H9 (cell line): ENCODE results near the gene STK25. TPM values are rescaled to one million over a fixed set of nuclear protein-coding genes. Genes with fewer than 3 reads are reported as not detected.

ENCODE experiments used
- DNase-seq: peaks from one replicate; pipeline ENCODE4 v3.0.0-alpha.2; 2017
- H2AFZ ChIP-seq: one replicate; pipeline ENCODE4 v1.6.1; 2013; ENCODE audit warnings: mild to moderate bottlenecking, low read length, control low read depth, moderate library complexity
- H2AK5ac ChIP-seq: 2 replicates; pipeline ENCODE4 v1.6.1; 2013; ENCODE audit warnings: low read length, control low read depth, mixed read lengths; ENCODE audit not compliant: insufficient read length
- H2BK120ac ChIP-seq: one replicate; pipeline ENCODE4 v1.6.1; 2013; ENCODE audit warnings: low read depth, mild to moderate bottlenecking, low read length, control low read depth, inconsistent platforms; ENCODE audit not compliant: poor library complexity, severe bottlenecking
- H2BK12ac ChIP-seq: 2 replicates; pipeline ENCODE4 v1.6.1; 2013; ENCODE audit warnings: low read length, control low read depth, mixed read lengths, low read depth; ENCODE audit not compliant: insufficient read length
- H2BK15ac ChIP-seq: 2 replicates; pipeline ENCODE4 v1.6.1; 2013; ENCODE audit warnings: low read depth, low read length, control low read depth
- H2BK20ac ChIP-seq: one replicate; pipeline ENCODE4 v1.6.1; 2013; ENCODE audit warnings: low read depth, mild to moderate bottlenecking, low read length, control low read depth, inconsistent platforms; ENCODE audit not compliant: poor library complexity, severe bottlenecking
- H2BK5ac ChIP-seq: 2 replicates; pipeline ENCODE4 v1.6.1; 2013; ENCODE audit warnings: low read length, control low read depth, mixed read lengths; ENCODE audit not compliant: insufficient read length
- H3K14ac ChIP-seq: 2 replicates; pipeline ENCODE4 v1.6.1; 2013; ENCODE audit warnings: low read length, control low read depth; ENCODE audit not compliant: insufficient read depth
- H3K18ac ChIP-seq: 2 replicates; pipeline ENCODE4 v1.6.1; 2013; ENCODE audit warnings: low read depth, mild to moderate bottlenecking, mixed read lengths, low read length, control low read depth; ENCODE audit not compliant: insufficient read length
- H3K23ac ChIP-seq: 2 replicates; pipeline ENCODE4 v1.6.1; 2013; ENCODE audit warnings: low read length, control low read depth, mixed read lengths, low read depth; ENCODE audit not compliant: insufficient read length
- H3K23me2 ChIP-seq: 2 replicates; pipeline ENCODE4 v1.6.1; 2013; ENCODE audit warnings: low read depth, mild to moderate bottlenecking, mixed read lengths, low read length, control low read depth; ENCODE audit not compliant: insufficient read length, poor library complexity, severe bottlenecking
- H3K27ac ChIP-seq: 2 replicates; pipeline ENCODE4 v1.5.1; 2013; ENCODE audit warnings: low read length, control low read depth, mixed read lengths, low read depth; ENCODE audit not compliant: insufficient read length
- H3K27me3 ChIP-seq: 2 replicates; pipeline ENCODE4 v1.6.1; 2013; ENCODE audit warnings: low read length, control low read depth, inconsistent platforms; ENCODE audit not compliant: insufficient read depth
- H3K4ac ChIP-seq: 2 replicates; pipeline ENCODE4 v1.6.1; 2013; ENCODE audit warnings: low read depth, mild to moderate bottlenecking, control low read depth, inconsistent platforms, low read length, moderate library complexity
- H3K4me1 ChIP-seq: 2 replicates; pipeline ENCODE4 v1.6.1; 2013; ENCODE audit warnings: low read length, control low read depth, inconsistent platforms; ENCODE audit not compliant: insufficient read depth
- H3K4me2 ChIP-seq: 2 replicates; pipeline ENCODE4 v1.6.1; 2013; ENCODE audit warnings: low read length, control low read depth, mixed read lengths; ENCODE audit not compliant: insufficient read length, insufficient read depth
- H3K56ac ChIP-seq: 2 replicates; pipeline ENCODE4 v1.6.1; 2013; ENCODE audit warnings: low read depth, mild to moderate bottlenecking, mixed read lengths, low read length, control low read depth; ENCODE audit not compliant: insufficient read length
- H3K79me1 ChIP-seq: 2 replicates; pipeline ENCODE4 v1.6.1; 2013; ENCODE audit warnings: low read depth, mild to moderate bottlenecking, moderate library complexity, low read length, control low read depth, inconsistent platforms; ENCODE audit not compliant: insufficient read depth, poor library complexity, severe bottlenecking
- H3K79me2 ChIP-seq: 2 replicates; pipeline ENCODE4 v1.6.1; 2013; ENCODE audit warnings: low read length, control low read depth, inconsistent platforms; ENCODE audit not compliant: insufficient read depth
- H3K9ac ChIP-seq: 2 replicates; pipeline ENCODE4 v1.6.1; 2013; ENCODE audit warnings: low read length, control low read depth, mixed read lengths; ENCODE audit not compliant: insufficient read length; ENCODE audit errors: extremely low read depth
- H3K9me3 ChIP-seq: one replicate; pipeline ENCODE4 v1.6.1; 2013; ENCODE audit warnings: low read depth, low read length, inconsistent platforms; ENCODE audit not compliant: control insufficient read depth
- H3T11ph ChIP-seq: one replicate; pipeline ENCODE4 v1.6.1; 2013; ENCODE audit warnings: mild to moderate bottlenecking, low read length, control low read depth, inconsistent platforms
- H4K20me1 ChIP-seq: one replicate; pipeline ENCODE4 v1.6.1; 2013; ENCODE audit not compliant: control insufficient read depth, insufficient read length, insufficient read depth
- H4K5ac ChIP-seq: 2 replicates; pipeline ENCODE4 v1.6.1; 2013; ENCODE audit warnings: low read depth, mild to moderate bottlenecking, mixed read lengths, low read length, control low read depth; ENCODE audit not compliant: insufficient read length
- H4K8ac ChIP-seq: replicated peaks from 2 replicates; pipeline ENCODE4 v1.6.1; 2013; ENCODE audit warnings: low read length, control low read depth, mixed read lengths, low read depth; ENCODE audit not compliant: insufficient read length
- H4K91ac ChIP-seq: 2 replicates; pipeline ENCODE4 v1.6.1; 2013; ENCODE audit warnings: low read depth, mild to moderate bottlenecking, moderate library complexity, mixed read lengths, low read length, control low read depth; ENCODE audit not compliant: insufficient read length
- H3K27ac Mint-ChIP-seq, 3 experiments: 2 replicates in 2 of 3; 3 replicates in 1 of 3; pipeline ENCODE4 v1.8.0; 2020 to 2021; ENCODE audit warnings: mixed read lengths in 3 of 3, mild to moderate bottlenecking in 1 of 3, moderate library complexity in 1 of 3
- H3K27me3 Mint-ChIP-seq: 2 replicates; pipeline ENCODE4 v1.8.0; 2021; ENCODE audit warnings: low read depth, mild to moderate bottlenecking, moderate library complexity, mixed read lengths
- H3K36me3 Mint-ChIP-seq, 3 experiments: 2 replicates in 2 of 3; 3 replicates in 1 of 3; pipeline ENCODE4 v1.8.0; 2020 to 2021; ENCODE audit warnings: low read depth in 3 of 3, mixed read lengths in 3 of 3; ENCODE audit not compliant: insufficient read depth in 1 of 3
- H3K4me1 Mint-ChIP-seq, 2 experiments: 2 replicates each; pipeline ENCODE4 v1.8.0; 2020; ENCODE audit warnings: mixed read lengths in 2 of 2
- H3K4me3 Mint-ChIP-seq, 2 experiments: 2 replicates in 1 of 2; 3 replicates in 1 of 2; pipeline ENCODE4 v1.8.0; 2020 to 2021; ENCODE audit warnings: mild to moderate bottlenecking in 2 of 2, mixed read lengths in 2 of 2, moderate library complexity in 1 of 2
- H3K9me3 Mint-ChIP-seq, 2 experiments: 2 replicates in 1 of 2; 3 replicates in 1 of 2; pipeline ENCODE4 v1.8.0; 2020; ENCODE audit warnings: mild to moderate bottlenecking in 2 of 2, mixed read lengths in 2 of 2, moderate library complexity in 1 of 2
- CTCF ChIP-seq: fragments of 200-600 bp; sonication (generic); conservative IDR thresholded peaks from 3 replicates; pipeline ENCODE4 v1.8.0; 2021; ENCODE audit warnings: antibody characterized with exemption, mild to moderate bottlenecking
- WGBS: extraction: QIAGEN DNeasy Blood & Tissue Kit; methylation state at CpG from one replicate; pipeline ENCODE4 v1.1.7; 2013; ENCODE audit warnings: missing lambda C conversion rate, low lambda C conversion rate, mixed read lengths; ENCODE audit not compliant: insufficient read length; ENCODE audit errors: extremely low coverage; 5-methylcytosine and 5-hydroxymethylcytosine counted together
- total RNA-seq: library from RNA; stranded (reverse); gene quantifications from 2 replicates; pipeline ENCODE4 v1.2.1, GENCODE V29; 2021

Gene STK25
- total RNA-seq, 1 experiment from 2014 or later, result 189 TPM

GRCh38 chr2:241548451-241548835 is 40.1 kb upstream of the STK25 start:
- no peak overlapping the region for H3K9ac ChIP-seq
- H3K23ac ChIP-seq, result no peak overlapping the region
- no peak overlapping the region for H2BK15ac ChIP-seq
- H2BK120ac ChIP-seq, result no peak overlapping the region
- H4K91ac ChIP-seq, result no peak overlapping the region
- no peaks in the 10 kb centered on the region for H3K79me2 ChIP-seq
- no peak overlapping the region for H3T11ph ChIP-seq
- H2BK20ac ChIP-seq, result no peak overlapping the region
- no peaks in the 10 kb centered on the region for H3K23me2 ChIP-seq
- no peaks in the 10 kb centered on the region; a peak in 1 of 7 replicates for H3K36me3 Mint-ChIP-seq
- no peaks in the 10 kb centered on the region for H3K4me1 ChIP-seq
- no peaks in the 10 kb centered on the region for H3K9me3 ChIP-seq
- DNase-seq, result no peak
- no CpG with 5 or more reads among the region's 3 CpGs for WGBS
- no peak overlapping the region for H2AFZ ChIP-seq
- H4K8ac ChIP-seq, result no peak overlapping the region
- no peak for TF ChIP-seq CTCF
- H3K27me3 ChIP-seq, result no peaks in the 10 kb centered on the region
- H4K20me1 ChIP-seq, result no peaks in the 10 kb centered on the region
- no peak overlapping the region for H3K27ac Mint-ChIP-seq
- H3K4me2 ChIP-seq, result no peak overlapping the region
- H3K4me3 Mint-ChIP-seq, result no peak overlapping the region
- no peak overlapping the region for H2AK5ac ChIP-seq
- no peaks in the 10 kb centered on the region for H3K79me1 ChIP-seq
- no peak overlapping the region for H3K4ac ChIP-seq
- H3K14ac ChIP-seq, result no peak overlapping the region
- no peak overlapping the region for H2BK5ac ChIP-seq
- peaks cover 0 to 7% of the 10 kb centered on the region in 2 experiments; a peak in 1 of 4 replicates for H3K4me1 Mint-ChIP-seq
- no peak overlapping the region for H3K18ac ChIP-seq
- no peaks in the 10 kb centered on the region for H3K9me3 Mint-ChIP-seq
- no peak overlapping the region for H3K27ac ChIP-seq
- H3K56ac ChIP-seq, result no peak overlapping the region
- no peak overlapping the region for H2BK12ac ChIP-seq
- H3K27me3 Mint-ChIP-seq, result peaks cover 7% of the 10 kb centered on the region
- H4K5ac ChIP-seq, result no peak overlapping the region
